CD4-positive, alpha-beta T cell treated with Interferon alpha-2 for 1 hour (primary cell): ENCODE results near the gene CFAP299.

Experiments used
- DNase-seq, 2 donors: peaks; one replicate each; pipeline ENCODE4 v3.0.0-alpha.2; 2020 to 2022

CFAP299 gene

DNA sequence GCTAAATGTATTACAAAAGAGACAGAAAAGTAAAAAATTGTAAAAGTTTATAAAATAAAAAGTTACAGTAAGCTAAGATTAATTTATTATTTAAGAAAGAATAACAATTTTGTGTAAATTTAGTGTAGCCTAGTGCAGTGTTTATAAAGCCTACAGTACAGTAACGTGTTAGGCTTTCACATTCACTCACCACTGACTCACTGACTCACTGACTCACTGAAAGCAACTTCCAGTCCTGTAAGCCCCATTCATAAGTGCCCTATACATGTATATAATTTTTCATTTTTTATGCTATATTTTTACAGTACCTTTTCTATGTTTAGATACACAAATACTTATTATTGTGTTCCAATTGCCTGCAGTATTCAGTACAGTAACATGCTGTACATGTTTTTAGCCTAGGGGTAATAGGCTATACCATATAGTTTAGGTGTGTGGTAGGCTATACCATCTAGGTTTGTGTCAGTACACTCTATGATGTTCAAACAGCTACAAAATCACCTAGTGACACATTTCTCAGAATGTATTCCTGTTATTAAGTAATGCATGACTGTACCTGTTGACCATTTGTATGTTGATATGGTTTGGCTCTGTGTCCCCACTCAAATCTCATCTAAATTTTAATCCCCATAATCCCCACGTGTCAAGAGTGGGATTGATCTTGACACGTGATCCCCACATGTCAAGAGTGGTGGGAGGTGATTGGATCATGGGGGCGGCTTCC, 57.9 kb downstream of the CFAP299 start:
- DNase-seq, result no peak

- no peak for DNase-seq
Observed at GRCh38 chr4:80393970-80394250, 58.4 kb downstream of the CFAP299 start.

DNA sequence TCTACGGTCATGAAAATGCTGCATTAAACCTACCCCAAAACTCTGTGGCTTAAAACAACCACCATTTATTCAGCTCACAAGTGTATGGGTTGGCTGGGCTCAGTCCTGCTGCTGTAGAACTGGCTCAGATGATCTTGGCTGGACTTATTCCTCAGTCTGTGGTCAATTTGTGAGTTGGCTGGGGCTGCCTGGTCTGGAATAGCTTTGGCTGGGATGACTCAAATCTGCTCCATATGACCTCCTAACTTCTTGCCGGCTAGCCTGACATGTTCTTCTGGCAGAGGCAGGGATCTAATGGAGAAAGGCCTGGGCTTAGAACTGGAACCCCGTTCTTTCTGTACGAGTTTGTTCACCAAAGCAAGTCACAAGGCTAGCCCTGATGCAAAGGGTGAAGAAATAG, 71.7 kb downstream of the CFAP299 start:
- DNase-seq, result no peak

DNA sequence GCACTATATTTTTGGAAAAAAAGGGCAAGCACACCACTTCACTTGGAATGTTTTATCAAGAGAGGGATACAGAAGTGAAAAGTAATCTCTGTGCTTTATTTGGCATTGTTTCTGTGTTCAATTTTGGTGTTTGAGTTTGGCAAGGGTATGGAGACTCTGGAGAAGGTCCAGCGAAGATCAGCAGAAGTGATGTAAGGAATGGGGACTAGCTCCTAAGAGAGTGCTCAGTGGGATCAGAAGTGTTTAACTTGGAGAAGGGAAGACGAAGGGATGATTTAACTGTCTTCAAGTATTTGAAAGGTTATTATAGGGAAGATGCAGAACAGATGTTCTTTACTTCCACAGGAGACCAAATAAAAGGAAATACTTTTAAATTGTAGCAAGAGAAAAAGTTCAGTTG, 74.3 kb downstream of the CFAP299 start:
- no peak for DNase-seq

DNA sequence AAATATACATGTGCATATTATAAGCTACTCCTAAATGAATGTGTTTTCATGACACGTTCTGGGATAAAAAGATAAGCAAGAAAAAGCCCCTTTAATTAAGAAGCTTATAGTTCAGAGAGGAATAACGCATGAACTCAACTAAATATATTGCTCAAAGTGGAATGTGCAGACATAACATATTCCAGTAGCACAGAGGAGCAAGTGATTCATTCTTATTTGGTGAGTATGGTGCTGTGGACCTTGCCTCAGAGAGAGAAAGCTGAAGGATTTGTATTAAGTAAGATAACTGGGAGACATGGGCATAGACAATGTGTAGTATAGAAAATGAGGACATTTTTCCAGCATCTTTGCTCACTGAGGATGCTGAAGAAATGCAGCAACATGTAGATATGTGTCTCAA, 76.8 kb downstream of the CFAP299 start:
- DNase-seq, result no peak

DNA sequence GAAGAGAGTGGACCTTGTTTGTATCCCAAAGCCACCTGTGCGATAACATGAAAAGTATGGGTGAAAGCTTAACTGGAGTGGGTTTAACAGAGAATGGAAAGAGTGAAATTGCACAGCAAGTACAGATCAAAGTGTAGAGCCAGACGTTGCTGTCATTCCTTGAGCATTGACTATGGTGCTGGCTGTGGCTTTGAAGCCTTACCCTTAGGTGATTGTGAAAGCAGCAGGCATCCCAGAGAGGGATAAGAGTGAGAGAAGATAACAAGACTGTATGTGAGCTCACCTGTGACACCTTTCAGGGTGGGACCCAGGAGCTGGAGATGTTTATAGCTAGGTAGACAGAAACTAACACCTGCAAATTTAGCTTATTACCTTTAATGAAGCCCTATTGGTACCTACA, 77.6 kb downstream of the CFAP299 start:
- no peak for DNase-seq

- no peak for DNase-seq
Observed at GRCh38 chr4:80417019-80417418, 81.5 kb downstream of the CFAP299 start.

- no peak for DNase-seq
Observed at GRCh38 chr4:80419946-80420345, 84.4 kb downstream of the CFAP299 start.

DNA sequence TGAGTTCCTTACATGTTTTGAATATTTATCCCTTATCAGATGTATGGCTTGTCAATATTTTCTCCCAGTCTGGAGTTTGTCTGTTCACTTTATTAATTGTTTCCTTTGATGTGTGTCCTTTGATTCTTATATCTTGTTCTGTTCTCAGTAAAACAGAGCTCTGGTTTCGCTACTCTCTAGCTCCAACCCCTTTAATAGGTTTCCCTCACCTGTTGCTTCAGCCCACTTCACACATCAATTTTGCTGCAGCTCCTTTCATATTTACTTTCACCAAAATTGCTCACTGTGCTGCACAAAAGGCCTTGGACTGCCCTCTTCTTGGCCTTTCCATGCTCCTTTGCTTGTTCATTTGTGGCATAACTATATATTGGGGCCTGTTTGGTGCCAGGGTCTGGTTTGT, 85.1 kb downstream of the CFAP299 start:
- DNase-seq, result no peak

GRCh38 chr4:80422727-80423404, 87.3 kb downstream of the CFAP299 start:
- DNase-seq, result peak in 1 of 2 donors; percentile 64

DNA sequence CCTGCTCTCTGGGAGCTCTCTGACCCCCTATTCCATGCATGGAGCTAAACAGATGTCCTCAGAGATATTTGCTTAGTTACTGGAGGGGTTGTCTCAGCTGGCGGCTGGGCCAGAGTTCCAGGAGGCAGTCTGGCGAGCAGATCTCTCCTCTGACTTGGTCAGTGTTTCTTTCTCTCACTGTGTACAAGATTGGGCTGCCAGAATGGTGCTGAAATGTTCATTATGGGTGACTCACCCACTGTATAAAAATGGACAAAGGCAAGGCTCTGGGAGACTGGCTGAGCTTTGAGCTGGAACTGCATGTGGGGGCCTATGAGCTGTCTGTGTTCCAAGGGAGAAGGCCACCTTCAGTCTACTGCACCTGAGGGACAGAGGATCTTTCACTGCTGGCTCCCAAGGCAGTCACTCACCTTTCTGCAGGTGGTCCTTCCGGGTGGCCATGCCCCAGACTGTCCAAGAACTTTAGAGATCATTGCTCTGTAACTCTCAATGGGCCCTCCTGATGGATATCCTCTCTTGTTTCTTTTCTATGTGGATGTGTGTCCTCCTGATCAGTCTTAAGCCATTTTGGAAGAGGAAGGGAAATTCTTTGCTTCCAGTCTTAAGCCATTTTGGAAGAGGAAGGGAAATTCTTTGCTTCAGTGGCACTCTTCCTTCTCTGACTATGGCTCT, 88.2 kb downstream of the CFAP299 start:
- no peak for DNase-seq

GRCh38 chr4:80424225-80424581, 88.7 kb downstream of the CFAP299 start:
- no peak for DNase-seq

- no peak for DNase-seq
Observed at GRCh38 chr4:80425124-80426100, 89.9 kb downstream of the CFAP299 start.

GRCh38 chr4:80431203-80431965, 95.9 kb downstream of the CFAP299 start:
- DNase-seq, result no peak

DNA sequence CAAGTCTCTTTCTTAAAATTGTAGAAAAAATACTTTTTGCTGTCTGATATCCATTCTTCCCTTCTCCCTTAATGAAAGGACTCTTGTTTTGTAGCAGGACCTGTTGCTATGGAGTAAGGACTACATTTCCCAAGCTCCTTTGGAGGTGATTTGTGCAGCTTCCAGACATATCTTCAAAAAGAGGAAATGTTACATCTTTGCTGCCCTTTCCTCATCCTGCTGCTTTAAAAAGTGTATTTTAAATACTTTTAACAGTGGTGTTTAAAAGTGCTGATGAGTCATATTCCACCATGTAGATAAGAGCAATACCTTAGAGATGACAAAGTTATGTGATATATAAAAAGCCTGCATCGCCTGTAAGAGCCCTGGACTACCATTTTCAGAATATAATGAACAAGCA, 98.7 kb downstream of the CFAP299 start:
- DNase-seq, result no peak

DNA sequence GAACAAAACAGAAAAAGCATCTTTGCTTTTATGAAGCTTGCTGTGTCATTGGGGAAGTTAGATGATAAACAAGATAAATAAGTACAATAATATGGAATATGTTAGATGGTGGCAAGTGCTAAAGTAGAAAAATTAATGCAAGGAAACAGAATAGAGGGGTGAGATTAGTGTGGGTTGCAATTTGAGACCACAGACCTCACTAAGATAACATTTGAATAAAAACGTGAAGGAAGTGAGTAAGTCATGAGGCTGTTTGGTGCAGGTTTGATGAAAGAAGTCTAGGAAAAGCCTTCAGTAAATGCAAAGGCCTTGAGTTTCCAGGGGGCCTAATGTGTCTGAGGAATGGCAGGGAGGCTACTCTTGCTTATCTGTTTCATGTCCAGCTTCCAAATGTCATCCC, 102.5 kb downstream of the CFAP299 start:
- DNase-seq, result peak in 1 of 2 donors; percentile 14

GRCh38 chr4:80439294-80440061, 103.9 kb downstream of the CFAP299 start:
- peak; percentile 43 to 62 for DNase-seq

DNA sequence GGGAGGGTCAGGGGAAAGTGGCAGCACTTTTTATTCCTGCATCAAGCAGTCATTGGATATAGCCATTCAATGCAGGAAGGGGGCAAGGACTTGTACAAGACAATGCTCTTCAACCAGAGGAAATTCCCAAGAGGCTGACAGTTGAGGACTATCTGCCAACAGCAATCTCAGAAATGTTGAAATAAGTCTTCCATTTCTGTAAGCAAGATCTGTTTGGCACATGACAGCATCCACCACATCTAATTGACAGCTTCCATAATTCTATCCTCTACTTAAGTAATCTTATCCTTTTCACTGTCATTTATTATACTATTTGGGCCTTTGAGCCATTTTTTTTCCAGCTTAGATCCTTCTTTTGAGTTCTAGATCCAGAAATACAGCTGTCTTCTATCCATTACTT, 110.7 kb downstream of the CFAP299 start:
- no peak for DNase-seq

GRCh38 chr4:80446664-80447063, 111.1 kb downstream of the CFAP299 start:
- no peak for DNase-seq

- DNase-seq, result no peak
Observed at GRCh38 chr4:80447493-80447892, 112.0 kb downstream of the CFAP299 start.

DNA sequence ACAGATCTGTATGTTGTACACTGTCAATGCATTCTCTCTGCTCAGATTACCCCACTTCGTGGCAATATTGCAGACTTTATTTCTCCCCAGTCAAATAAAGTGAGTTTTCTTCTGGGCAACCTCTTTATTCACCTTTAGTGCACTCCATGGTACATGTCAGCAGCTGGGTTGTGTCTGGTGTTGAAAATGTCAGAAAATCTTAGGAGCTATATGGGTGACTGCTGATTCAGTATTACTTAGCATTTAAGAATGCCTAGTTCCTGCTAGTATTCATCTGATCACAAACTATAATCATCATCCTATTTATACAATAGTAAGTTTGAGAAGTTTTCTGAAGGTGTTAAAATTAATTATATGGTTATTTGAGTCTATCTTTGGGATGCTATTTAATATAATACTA, 112.5 kb downstream of the CFAP299 start:
- no peak for DNase-seq

DNA sequence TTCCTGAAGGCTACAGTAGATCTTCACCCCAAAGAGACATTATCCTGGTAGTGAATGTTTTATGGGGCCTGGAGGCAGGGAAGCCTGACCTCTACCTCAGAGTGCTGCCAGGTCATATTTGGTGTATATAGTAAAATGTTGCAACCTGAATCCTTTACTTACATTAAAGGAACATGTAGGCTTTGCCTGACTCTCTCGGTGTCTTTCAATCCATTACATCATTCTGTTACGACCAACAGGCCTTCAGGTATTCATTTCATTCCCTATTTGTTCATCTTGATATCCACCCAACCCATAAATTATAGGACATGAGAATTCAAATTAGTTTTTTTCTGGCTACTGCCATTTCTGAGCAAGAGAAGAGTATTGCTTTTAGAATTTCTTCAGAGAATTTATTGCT, 116.5 kb downstream of the CFAP299 start:
- DNase-seq, result no peak
